Cardiac fibroblast (primary cell): ENCODE measurements around the gene RSPH6A.
A peak's percentile ranks its signal among the peaks of the same experiment; 100 is the strongest.

Experiments
- DNase-seq, 2 donors: peaks; one replicate each; pipeline versions ENCODE4 v3.0.0 to v3.0.0-alpha.2; 2010; ENCODE audit warnings: low read depth in 2 of 2
- H3K4me3 ChIP-seq, 2 donors: replicated peaks in 1 of 2; 1 replicate in 1 of 2; 2 replicates in 1 of 2; pipeline ENCODE4 v1.5.1; 2011; ENCODE audit warnings: low read depth in 2 of 2, low read length in 2 of 2, mild to moderate bottlenecking in 2 of 2, moderate library complexity in 1 of 2
- TF ChIP-seq, protein P1 (sequence below): IDR thresholded peaks from one replicate; pipeline ENCODE4 v1.5.1; 2011; ENCODE audit warnings: low read depth, mild to moderate bottlenecking, low read length, inconsistent platforms

Gene RSPH6A

DNA sequence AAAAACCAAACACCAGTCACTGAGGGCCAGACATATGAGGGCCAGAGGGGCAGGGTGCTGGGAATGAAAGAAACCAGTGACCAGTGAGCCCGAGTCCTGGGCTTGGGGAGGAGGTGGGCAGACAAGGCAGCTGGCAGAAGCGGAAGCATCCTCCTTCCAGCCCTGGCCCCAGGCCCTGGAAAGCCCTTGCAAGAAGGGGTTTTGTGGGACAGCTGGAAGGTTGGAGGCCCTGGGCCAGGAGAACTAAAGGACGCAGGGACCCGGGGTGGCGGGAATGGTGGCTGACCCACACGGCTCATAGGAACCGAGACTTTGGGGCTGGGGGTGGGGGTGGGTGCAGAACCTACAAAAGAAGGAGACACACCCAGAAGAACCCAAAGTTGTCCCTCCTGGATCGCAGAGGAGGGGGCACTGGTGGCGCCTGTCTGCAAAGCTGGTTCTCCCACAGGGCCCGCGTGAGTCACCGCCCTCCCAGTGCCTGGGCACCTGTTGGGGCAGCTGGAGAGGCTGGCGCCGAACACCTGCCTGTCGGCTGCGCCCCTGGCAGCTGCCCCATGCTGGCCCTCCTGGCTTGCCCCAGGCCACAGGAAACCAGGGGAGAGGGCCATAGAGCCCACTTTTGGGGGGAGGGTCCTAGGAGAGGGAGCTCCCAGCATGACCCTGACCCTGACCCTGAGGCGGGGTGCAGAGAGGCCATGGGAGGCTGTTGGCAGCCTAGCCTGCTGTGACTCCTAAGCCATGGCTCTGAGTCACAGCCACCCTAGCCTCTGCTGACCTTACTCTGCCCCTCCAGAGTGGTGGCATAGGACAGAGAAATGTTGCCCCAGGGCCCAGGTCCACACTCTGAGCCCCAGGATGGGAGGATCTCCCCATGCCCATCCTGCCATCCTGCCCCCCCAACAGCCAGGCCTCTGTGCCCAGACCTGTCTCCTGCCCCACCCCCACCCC is 33.6 kb downstream of the RSPH6A start:
- TF ChIP-seq, protein P1, sequence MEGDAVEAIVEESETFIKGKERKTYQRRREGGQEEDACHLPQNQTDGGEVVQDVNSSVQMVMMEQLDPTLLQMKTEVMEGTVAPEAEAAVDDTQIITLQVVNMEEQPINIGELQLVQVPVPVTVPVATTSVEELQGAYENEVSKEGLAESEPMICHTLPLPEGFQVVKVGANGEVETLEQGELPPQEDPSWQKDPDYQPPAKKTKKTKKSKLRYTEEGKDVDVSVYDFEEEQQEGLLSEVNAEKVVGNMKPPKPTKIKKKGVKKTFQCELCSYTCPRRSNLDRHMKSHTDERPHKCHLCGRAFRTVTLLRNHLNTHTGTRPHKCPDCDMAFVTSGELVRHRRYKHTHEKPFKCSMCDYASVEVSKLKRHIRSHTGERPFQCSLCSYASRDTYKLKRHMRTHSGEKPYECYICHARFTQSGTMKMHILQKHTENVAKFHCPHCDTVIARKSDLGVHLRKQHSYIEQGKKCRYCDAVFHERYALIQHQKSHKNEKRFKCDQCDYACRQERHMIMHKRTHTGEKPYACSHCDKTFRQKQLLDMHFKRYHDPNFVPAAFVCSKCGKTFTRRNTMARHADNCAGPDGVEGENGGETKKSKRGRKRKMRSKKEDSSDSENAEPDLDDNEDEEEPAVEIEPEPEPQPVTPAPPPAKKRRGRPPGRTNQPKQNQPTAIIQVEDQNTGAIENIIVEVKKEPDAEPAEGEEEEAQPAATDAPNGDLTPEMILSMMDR: no peak
- no peak for DNase-seq
- H3K4me3 ChIP-seq: peak overlapping the region; percentile 33 to 62

DNA sequence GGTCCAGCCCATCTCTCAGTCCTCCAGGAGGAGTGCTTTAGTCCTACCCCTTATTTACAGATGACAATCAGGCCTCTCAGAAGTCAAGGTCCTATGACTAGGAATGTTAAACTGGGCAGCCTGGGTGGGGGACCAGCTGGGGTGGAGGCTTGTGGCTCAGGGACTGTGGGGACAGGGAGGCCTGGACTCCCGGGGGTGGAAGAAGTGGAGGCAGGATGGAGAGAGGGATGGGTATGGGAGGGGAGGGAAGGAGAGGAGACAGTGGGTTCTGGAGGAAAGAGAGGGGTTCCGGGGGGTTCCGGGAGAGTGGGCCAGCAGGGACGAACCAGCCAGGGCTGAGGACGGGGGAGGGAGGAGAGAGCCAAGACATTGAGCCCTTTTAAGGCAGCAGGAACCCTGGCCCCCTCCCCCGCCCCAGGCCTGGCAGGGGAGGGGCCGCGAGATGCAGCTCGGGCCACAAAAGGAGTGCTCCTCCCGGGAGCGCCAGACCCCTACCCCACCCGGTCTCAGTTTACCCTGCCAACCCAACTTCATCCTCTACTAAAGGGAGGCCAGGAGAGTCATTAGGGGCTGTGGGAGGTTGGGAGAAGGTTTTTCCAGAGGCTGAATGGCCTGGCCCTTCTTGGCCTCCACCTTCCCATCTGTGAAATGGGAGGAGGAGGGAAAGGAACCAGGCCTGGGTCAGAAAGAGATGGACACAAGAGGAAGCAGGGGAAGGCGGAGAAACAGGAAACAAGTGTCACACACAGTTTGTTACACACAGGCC is 34.5 kb downstream of the RSPH6A start:
- peak overlapping the region in 1 of 2 donors; percentile 62 for H3K4me3 ChIP-seq
- TF ChIP-seq, protein P1: no peak
- peak in 1 of 2 donors; percentile 21 for DNase-seq

GRCh38 chr19:45780146-45780447 is 35.0 kb downstream of the RSPH6A start:
- H3K4me3 ChIP-seq: no peak overlapping the region

DNA sequence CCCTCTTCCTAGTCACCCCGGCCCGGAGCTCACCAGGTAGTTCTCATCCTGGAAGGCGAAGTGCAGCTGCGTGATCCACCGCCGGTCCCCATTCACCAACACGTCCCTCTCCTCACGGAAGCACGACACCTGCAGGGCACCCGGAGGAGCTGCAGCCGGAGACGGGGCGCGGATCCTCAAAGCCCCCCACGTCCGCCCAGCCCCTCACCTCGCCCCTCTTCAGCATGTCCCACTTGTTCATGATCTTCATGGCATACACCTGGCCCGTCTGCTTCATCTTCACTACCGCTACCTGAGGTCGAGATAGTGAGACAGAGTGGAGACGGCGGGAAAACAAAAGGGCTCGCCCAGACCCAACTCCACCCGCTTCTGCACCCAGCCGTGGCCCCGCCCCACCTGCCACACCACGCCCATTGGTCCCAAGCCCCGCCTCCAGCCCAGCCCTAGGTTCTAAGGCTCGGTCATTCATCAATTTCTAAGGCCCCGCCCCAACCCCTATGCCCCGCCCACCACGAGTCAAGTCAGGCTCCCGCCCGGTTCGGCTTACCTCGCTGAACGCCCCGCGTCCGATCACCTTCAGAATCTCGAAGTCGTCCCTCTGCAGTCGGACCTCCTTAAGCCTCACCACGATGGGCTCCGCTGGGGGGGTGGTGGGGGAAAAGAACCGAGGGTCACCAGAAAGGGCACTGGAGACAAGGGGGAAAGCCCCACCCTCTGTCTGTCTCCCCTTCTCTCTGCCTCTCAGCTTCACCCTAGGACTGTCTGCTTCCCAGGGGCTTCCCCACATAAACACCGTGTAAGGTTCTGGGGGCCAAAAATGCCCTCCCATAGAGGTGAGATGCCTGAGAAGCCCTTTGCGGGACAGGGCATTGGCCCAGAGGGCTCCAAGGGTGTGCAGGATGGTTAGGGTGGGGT is 35.6 kb downstream of the RSPH6A start:
- DNase-seq: peak; percentile 51 to 58
- TF ChIP-seq, protein P1: peak; percentile 34
- no peak overlapping the region for H3K4me3 ChIP-seq

More at GRCh38 chr19:45780146-45780447, 35.0 kb downstream of the RSPH6A start:
- DNase-seq: no peak
- TF ChIP-seq, protein P1: no peak

DNA sequence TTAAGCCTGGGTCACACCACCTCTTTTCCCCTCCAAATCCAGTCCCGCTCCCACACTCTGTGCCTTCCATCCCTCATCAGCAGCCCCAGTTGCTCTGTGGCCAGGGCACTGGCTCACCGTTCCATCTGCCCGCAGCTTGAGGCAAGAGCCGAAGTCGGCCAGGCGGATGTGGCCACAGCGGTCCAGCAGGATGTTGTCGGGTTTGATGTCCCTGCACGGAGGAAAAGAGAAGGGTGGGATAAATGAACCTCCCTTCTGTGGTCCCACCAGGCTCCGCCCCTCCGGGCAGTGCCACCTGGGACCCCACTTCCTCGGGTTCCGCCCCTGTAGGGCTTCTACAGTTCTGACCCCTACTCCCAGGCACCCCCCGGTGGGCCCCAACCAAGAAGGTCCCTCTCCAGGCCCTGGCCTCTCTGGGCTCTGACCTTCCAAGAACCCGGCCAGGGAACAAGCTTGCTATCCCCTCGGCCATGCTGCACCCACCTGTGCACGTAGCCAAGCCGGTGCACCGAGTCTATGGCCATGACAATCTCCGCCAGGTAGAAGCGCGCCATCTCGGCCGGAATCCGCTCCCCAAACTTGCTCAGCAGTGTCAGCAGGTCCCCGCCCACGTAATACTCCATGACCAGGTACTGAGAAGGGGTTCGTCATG is 37.0 kb downstream of the RSPH6A start:
- H3K4me3 ChIP-seq: no peak overlapping the region

More for the DNA sequence above, 37.0 kb downstream of the RSPH6A start:
- DNase-seq: no peak
- TF ChIP-seq, protein P1: no peak
